IMR-90 (cell line): ENCODE data around the gene DHDH. TPM values are rescaled to one million over a fixed set of nuclear protein-coding genes. Genes with fewer than 3 reads are reported as not detected.

Source experiments
- ATAC-seq: fragments of 200-7000 bp; cut with Tn5 transposase; 2 replicates; pipeline ENCODE4 v1.9.1; 2020; ENCODE audit warnings: low read depth, mild to moderate bottlenecking, moderate library complexity
- BruUV-seq: library from RNA; stranded (reverse); fragments of 400-500 nt; replicated peaks from 2 replicates; lab custom pipeline; 2021; lab: Mats Ljungman, UMichigan
- CTCF ChIA-PET: fragments of 300-600 bp; formaldehyde crosslinking; extraction: SDS; loops from one replicate; lab custom pipeline; 2021; ENCODE audit warnings: antibody characterized with exemption; lab: Yijun Ruan, JAX
- POLR2A ChIA-PET: fragments of 300-600 bp; sonication (Branson Sonifier 250); formaldehyde crosslinking; loops from one replicate; lab custom pipeline; 2022; ENCODE audit warnings: antibody characterized with exemption; ENCODE audit not compliant: unreplicated experiment; lab: Charles Lee
- DNase-seq: peaks from one replicate; pipeline ENCODE4 v3.0.0; 2013
- H2AFZ ChIP-seq: replicated peaks from 2 replicates; pipeline ENCODE3; 2013; ENCODE audit warnings: low read length, mild to moderate bottlenecking; ENCODE audit not compliant: poor library complexity
- H2AK5ac ChIP-seq: 2 replicates; pipeline ENCODE4 v1.6.1; 2013; ENCODE audit warnings: low read depth, low read length, inconsistent platforms
- H2AK9ac ChIP-seq: replicated peaks from 2 replicates; pipeline ENCODE3; 2013; ENCODE audit warnings: mild to moderate bottlenecking, low read depth, low read length, moderate library complexity; ENCODE audit not compliant: poor library complexity
- H2BK120ac ChIP-seq: 2 replicates; pipeline ENCODE4 v1.6.1; 2013; ENCODE audit warnings: low read depth, low read length, inconsistent platforms
- H2BK15ac ChIP-seq: 3 replicates; pipeline ENCODE4 v1.6.1; 2013; ENCODE audit warnings: low read depth, low read length, inconsistent platforms
- H2BK20ac ChIP-seq: 2 replicates; pipeline ENCODE4 v1.6.1; 2013; ENCODE audit warnings: low read depth, mild to moderate bottlenecking, inconsistent platforms, low read length, moderate library complexity
- H2BK5ac ChIP-seq: 2 replicates; pipeline ENCODE4 v1.6.1; 2013; ENCODE audit warnings: mild to moderate bottlenecking, low read depth, low read length, inconsistent platforms; ENCODE audit not compliant: poor library complexity, severe bottlenecking
- H3K14ac ChIP-seq: replicated peaks from 2 replicates; pipeline ENCODE4 v1.6.1; 2013; ENCODE audit warnings: low read depth, low read length, inconsistent platforms
- H3K18ac ChIP-seq: 2 replicates; pipeline ENCODE4 v1.6.1; 2013; ENCODE audit warnings: low read depth, low read length, control low read depth
- H3K23ac ChIP-seq: 2 replicates; pipeline ENCODE4 v1.6.1; 2013; ENCODE audit warnings: low read depth, low read length, inconsistent platforms
- H3K27ac ChIP-seq: 2 replicates; pipeline ENCODE4 v1.5.1; 2013; ENCODE audit warnings: mild to moderate bottlenecking, control low read depth, low read length; ENCODE audit not compliant: insufficient read depth
- H3K27me3 ChIP-seq: 2 replicates; pipeline ENCODE4 v1.6.1; 2013; ENCODE audit warnings: low read length; ENCODE audit not compliant: control insufficient read depth, insufficient read depth
- H3K36me3 ChIP-seq: 2 replicates; pipeline ENCODE4 v1.6.1; 2013; ENCODE audit warnings: low read length, mixed read lengths; ENCODE audit not compliant: control insufficient read depth, insufficient read depth
- H3K4ac ChIP-seq: 2 replicates; pipeline ENCODE4 v1.6.1; 2013; ENCODE audit warnings: low read depth, low read length, inconsistent platforms
- H3K4me1 ChIP-seq: 2 replicates; pipeline ENCODE4 v1.6.1; 2013; ENCODE audit warnings: low read length, mixed read lengths; ENCODE audit not compliant: control insufficient read depth, insufficient read depth
- H3K4me2 ChIP-seq: 2 replicates; pipeline ENCODE4 v1.6.1; 2013; ENCODE audit warnings: low read depth, mild to moderate bottlenecking, control low read depth, low read length, moderate library complexity
- H3K4me3 ChIP-seq: 2 replicates; pipeline ENCODE4 v1.5.1; 2013; ENCODE audit warnings: low read depth, mild to moderate bottlenecking, control low read depth, low read length, moderate library complexity; ENCODE audit not compliant: insufficient read depth
- H3K56ac ChIP-seq: 2 replicates; pipeline ENCODE4 v1.6.1; 2013; ENCODE audit warnings: low read length, inconsistent platforms; ENCODE audit not compliant: insufficient read depth; ENCODE audit errors: extremely low read depth
- H3K79me1 ChIP-seq, 2 experiments: 2 replicates each; pipeline ENCODE4 v1.6.1; 2013; ENCODE audit warnings: low read length in 2 of 2, inconsistent platforms in 1 of 2, low read depth in 1 of 2
- H3K9ac ChIP-seq: 2 replicates; pipeline ENCODE4 v1.6.1; 2013; ENCODE audit warnings: low read depth, low read length, control low read depth
- H3K9me1 ChIP-seq: 2 replicates; pipeline ENCODE4 v1.6.1; 2013; ENCODE audit warnings: low read length, inconsistent platforms; ENCODE audit not compliant: insufficient read depth
- H3K9me3 ChIP-seq: 2 replicates; pipeline ENCODE4 v1.6.1; 2013; ENCODE audit warnings: low read length; ENCODE audit not compliant: control insufficient read depth, insufficient read depth
- H4K20me1 ChIP-seq: 2 replicates; pipeline ENCODE4 v1.6.1; 2013; ENCODE audit warnings: low read length, inconsistent platforms; ENCODE audit not compliant: insufficient read depth
- H4K5ac ChIP-seq: 2 replicates; pipeline ENCODE4 v1.6.1; 2013; ENCODE audit warnings: mild to moderate bottlenecking, low read depth, low read length, control low read depth
- H4K8ac ChIP-seq, 2 experiments: 2 replicates each; pipeline ENCODE4 v1.6.1; 2013; ENCODE audit warnings: low read depth in 2 of 2, low read length in 2 of 2, control low read depth in 1 of 2, inconsistent platforms in 1 of 2
- H4K91ac ChIP-seq: 2 replicates; pipeline ENCODE4 v1.6.1; 2013; ENCODE audit warnings: low read depth, low read length, inconsistent platforms; ENCODE audit not compliant: insufficient read depth
- CHD1 ChIP-seq: IDR thresholded peaks from 2 replicates; pipeline ENCODE4 v1.6.1; 2012; ENCODE audit warnings: low read depth, low read length, improper control_type of control experiment
- WGBS, 2 experiments: methylation state at CpG; one replicate each; pipeline versions ENCODE4 v1.1.5 to v1.1.7; 2013; ENCODE audit warnings: missing lambda C conversion rate in 2 of 2; ENCODE audit not compliant: insufficient read length in 1 of 2; ENCODE audit errors: extremely low coverage in 2 of 2; 5-methylcytosine and 5-hydroxymethylcytosine counted together
- dilution Hi-C: fragments of 300-500 bp; cut with HindIII; formaldehyde crosslinking; loops from one replicate; pipeline ENCODE4 v1.14.3; 2018; ENCODE audit warnings: low sequenced_read_pairs; ENCODE audit not compliant: unreplicated experiment
- in situ Hi-C: fragments of 300-500 bp; cut with MboI; formaldehyde crosslinking; loops from 3 replicates; pipeline ENCODE4 v1.14.3; 2019; ENCODE audit warnings: low sequenced_read_pairs, inconsistent platforms, mixed read lengths
- intact Hi-C: fragments of 100-400 bp; cut with micrococcal nuclease; formaldehyde crosslinking; loops from 2 replicates; pipeline ENCODE4 v1.10.0; 2022
- polyA plus RNA-seq, 3 experiments: library from polyadenylated mRNA; depleted of rRNA; stranded (reverse); fragments of >200 nt; gene quantifications; 2 replicates each; pipeline ENCODE4 v1.2.3, GENCODE V29; 2012; ENCODE audit warnings: low replicate concordance in 1 of 3
- total RNA-seq: library from RNA; depleted of rRNA; stranded (reverse); fragments of >200 nt; gene quantifications from 2 replicates; pipeline ENCODE4 v1.2.3, GENCODE V29; 2012

Gene DHDH
- total and polyA plus RNA-seq, 2 of the 4 experiments (the other 2 are of a cell fraction), result 0.36 to 0.53 TPM

GRCh38 chr19:48947258-48947542 is 13.7 kb downstream of the DHDH start:
- H3K4me1 ChIP-seq, result no peaks in the 10 kb centered on the region
- H3K27ac ChIP-seq, result no peak overlapping the region
- H3K9me1 ChIP-seq, result no peaks in the 10 kb centered on the region
- H3K23ac ChIP-seq, result no peak overlapping the region
- no peak overlapping the region for H4K5ac ChIP-seq
- H3K14ac ChIP-seq, result no peak overlapping the region
- H3K36me3 ChIP-seq, result no peaks in the 10 kb centered on the region
- no peak overlapping the region for H2BK15ac ChIP-seq
- no peak overlapping the region for H2BK120ac ChIP-seq
- no peak overlapping the region for H2AK9ac ChIP-seq
- no peak overlapping the region for H3K4me2 ChIP-seq
- H3K4me3 ChIP-seq, result no peak overlapping the region
- H3K9me3 ChIP-seq, result peaks cover 5% of the 10 kb centered on the region; the same call in 1 of the 2 replicates
- no peak overlapping the region for H2BK20ac ChIP-seq
- CTCF ChIA-PET, result no interaction called here
- H4K20me1 ChIP-seq, result no peaks in the 10 kb centered on the region
- H2AK5ac ChIP-seq, result no peak overlapping the region
- no peak overlapping the region for H4K91ac ChIP-seq
- no peak overlapping the region for H3K18ac ChIP-seq
- no peak overlapping the region for H4K8ac ChIP-seq
- no peak for TF ChIP-seq CHD1
- H2BK5ac ChIP-seq, result no peak overlapping the region
- POLR2A ChIA-PET, result no interaction called here
- in situ Hi-C loops (no loop called here), intact Hi-C loops (no loop called here), dilution Hi-C loops (no loop called here)
- 80% methylated on average over 1 of the region's 3 CpGs; no CpG with 5 or more reads in 1 of the 2 experiments for WGBS, 2 experiments
- H3K9ac ChIP-seq, result no peak overlapping the region
- ATAC-seq (no peak), DNase-seq (no peak)
- H3K56ac ChIP-seq, result no peak overlapping the region
- no peaks in the 10 kb centered on the region for H3K27me3 ChIP-seq
- no peaks in the 10 kb centered on the region for H3K79me1 ChIP-seq
- H3K4ac ChIP-seq, result no peak overlapping the region
- BruUV-seq, result no TSS peak
- no peak overlapping the region for H2AFZ ChIP-seq
